ENCODE results near the gene APBA2. TPM values are rescaled to one million over a fixed set of nuclear protein-coding genes. Genes with fewer than 3 reads are reported as not detected.
A peak's percentile ranks its signal among the peaks of the same experiment; 100 is the strongest.

Gene APBA2
- total RNA-seq, 6 donors from 2014 or later: 3.2 to 7.9 (median 6.0) TPM

GRCh38 chr15:29116970-29117700 is 231.4 kb downstream of the APBA2 start:
- Histone ChIP-seq H3K9me3 (no peaks in the 10 kb centered on the region), H3K27me3 (peaks cover 0 to 6% (median 0%) of the 10 kb centered on the region in 4 donors), H3K4me3 (no peak overlapping the region), H3K27ac (no peak overlapping the region), H3K4me1 (peaks cover 5 to 12% (median 8%) of the 10 kb centered on the region in 4 donors), H3K36me3 (no peaks in the 10 kb centered on the region)
- 93% methylated on average over 14 to 32 of the region's 32 CpGs for WGBS, 2 donors
- TF ChIP-seq, protein P1, sequence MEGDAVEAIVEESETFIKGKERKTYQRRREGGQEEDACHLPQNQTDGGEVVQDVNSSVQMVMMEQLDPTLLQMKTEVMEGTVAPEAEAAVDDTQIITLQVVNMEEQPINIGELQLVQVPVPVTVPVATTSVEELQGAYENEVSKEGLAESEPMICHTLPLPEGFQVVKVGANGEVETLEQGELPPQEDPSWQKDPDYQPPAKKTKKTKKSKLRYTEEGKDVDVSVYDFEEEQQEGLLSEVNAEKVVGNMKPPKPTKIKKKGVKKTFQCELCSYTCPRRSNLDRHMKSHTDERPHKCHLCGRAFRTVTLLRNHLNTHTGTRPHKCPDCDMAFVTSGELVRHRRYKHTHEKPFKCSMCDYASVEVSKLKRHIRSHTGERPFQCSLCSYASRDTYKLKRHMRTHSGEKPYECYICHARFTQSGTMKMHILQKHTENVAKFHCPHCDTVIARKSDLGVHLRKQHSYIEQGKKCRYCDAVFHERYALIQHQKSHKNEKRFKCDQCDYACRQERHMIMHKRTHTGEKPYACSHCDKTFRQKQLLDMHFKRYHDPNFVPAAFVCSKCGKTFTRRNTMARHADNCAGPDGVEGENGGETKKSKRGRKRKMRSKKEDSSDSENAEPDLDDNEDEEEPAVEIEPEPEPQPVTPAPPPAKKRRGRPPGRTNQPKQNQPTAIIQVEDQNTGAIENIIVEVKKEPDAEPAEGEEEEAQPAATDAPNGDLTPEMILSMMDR (IDR thresholded peaks at IDR 0.05): no peak
- no peak for TF ChIP-seq POLR2AphosphoS5 (IDR thresholded peaks at IDR 0.05)
- TF ChIP-seq POLR2A (IDR thresholded peaks at IDR 0.05): no peak
- no peak for TF ChIP-seq EP300 (IDR thresholded peaks at IDR 0.05)
- DNase-seq (peak in 1 of 2 donors; percentile 75), ATAC-seq (ENCODE audit: low FRiP score in 2 of 2) (no peak)

DNA sequence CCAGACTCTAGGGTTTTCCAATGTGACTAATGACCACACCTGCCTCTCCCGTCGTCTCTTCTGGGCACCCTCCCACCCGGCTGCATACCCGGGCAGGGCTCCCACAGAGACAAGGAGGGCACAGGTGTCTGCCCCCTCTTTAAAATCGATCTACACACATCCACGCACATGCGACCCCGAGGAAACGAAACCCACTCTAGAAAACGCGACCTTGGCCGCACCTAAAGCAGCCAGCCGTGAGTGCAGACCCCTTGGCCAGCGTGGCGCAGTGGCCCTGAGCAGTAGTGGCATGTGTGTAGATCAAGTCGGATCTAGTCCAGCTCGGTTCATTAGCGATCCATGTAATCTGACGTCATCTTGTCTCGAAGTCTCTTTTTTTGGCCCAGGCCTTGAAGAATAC is 232.0 kb downstream of the APBA2 start:
- peaks cover 5 to 12% (median 8%) of the 10 kb centered on the region in 4 donors for H3K4me1 ChIP-seq

DNA sequence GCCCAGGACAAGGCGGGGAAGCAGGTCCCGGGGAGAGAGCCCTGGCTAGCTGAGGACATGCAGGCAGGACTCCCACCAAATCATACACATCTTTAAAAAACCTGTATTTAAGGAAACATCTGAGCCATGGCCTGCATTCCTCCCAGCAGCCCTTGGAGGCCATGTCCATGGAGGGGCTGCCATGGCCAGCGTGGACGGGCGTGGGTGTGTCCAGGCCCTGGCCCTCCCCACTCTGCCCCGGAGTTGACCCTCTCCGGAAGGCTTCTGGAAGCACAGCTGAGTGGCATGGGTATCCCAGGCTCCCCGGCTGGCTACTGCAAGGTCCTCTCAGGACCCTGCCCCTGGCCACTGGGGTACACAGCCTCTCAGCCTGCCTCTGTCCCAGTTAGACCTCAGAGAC is 234.1 kb downstream of the APBA2 start:
- Histone ChIP-seq H3K27me3 (peaks cover 0 to 6% (median 0%) of the 10 kb centered on the region in 4 donors), H3K27ac (no peak overlapping the region), H3K4me1 (peaks cover 5 to 10% (median 7%) of the 10 kb centered on the region in 4 donors), H3K9me3 (no peaks in the 10 kb centered on the region), H3K4me3 (no peak overlapping the region), H3K36me3 (no peaks in the 10 kb centered on the region)
- ATAC-seq (ENCODE audit: low FRiP score in 2 of 2) (no peak), DNase-seq (no peak)
- WGBS, 2 donors: 61 to 88% methylated on average over 8 of the region's 8 CpGs
- TF ChIP-seq, protein P1 (IDR thresholded peaks at IDR 0.05): no peak
- TF ChIP-seq POLR2AphosphoS5 (IDR thresholded peaks at IDR 0.05) (no peak), POLR2A (IDR thresholded peaks at IDR 0.05) (no peak), EP300 (IDR thresholded peaks at IDR 0.05) (no peak)

More for the DNA sequence above, 232.0 kb downstream of the APBA2 start:
- 90 to 92% methylated on average over 20 of the region's 20 CpGs for WGBS, 2 donors
- ATAC-seq (ENCODE audit: low FRiP score in 2 of 2): no peak
- Histone ChIP-seq H3K27ac (no peak overlapping the region), H3K36me3 (no peaks in the 10 kb centered on the region), H3K9me3 (no peaks in the 10 kb centered on the region), H3K27me3 (peaks cover 0 to 6% (median 0%) of the 10 kb centered on the region in 4 donors), H3K4me3 (no peak overlapping the region)
- TF ChIP-seq POLR2A (IDR thresholded peaks at IDR 0.05) (no peak), POLR2AphosphoS5 (IDR thresholded peaks at IDR 0.05) (no peak), EP300 (IDR thresholded peaks at IDR 0.05) (no peak)
- TF ChIP-seq, protein P1 (IDR thresholded peaks at IDR 0.05): no peak
- no peak for DNase-seq

DNA sequence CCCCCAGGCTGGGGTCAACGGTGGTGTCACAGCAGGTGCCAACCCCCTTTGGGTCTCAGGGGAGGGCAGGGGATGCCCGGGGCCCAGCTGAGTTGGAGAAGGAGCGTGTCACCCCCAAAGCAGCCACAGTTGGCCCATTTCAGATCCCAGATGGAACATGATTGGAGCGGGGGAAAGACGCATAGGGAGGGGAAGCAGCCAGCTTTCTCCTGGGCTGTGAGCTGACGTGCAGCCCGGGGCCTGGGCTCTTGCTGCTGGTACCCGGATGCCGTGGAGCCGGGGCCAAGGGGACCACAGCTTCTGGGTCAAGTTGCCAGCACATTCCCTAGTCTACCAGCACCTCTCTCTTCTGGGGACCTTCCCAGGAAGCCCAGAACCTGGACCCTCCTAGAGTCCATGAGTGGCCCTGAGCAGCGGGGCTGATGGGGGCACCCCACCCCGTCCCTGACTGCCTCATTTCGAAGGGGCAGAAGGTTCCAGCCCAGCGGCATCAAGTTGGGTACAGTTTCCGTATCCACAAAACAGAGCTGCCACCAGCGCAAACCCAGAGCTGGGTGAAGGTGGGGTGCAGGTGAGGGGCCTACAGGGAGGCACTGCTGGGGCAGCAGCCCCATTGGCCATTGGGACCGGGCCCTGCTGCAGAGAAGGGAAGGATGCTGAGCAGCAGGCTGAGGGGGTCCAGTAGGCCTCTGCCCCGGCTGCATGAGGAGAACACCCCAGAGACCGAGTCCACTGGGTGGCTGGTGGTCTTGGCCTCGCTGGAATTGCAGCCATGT is 235.0 kb downstream of the APBA2 start:
- Histone ChIP-seq H3K9me3 (no peaks in the 10 kb centered on the region), H3K27me3 (peaks cover 0 to 1% (median 0%) of the 10 kb centered on the region in 4 donors), H3K4me1 (peaks cover 0 to under 1% (median under 1%) of the 10 kb centered on the region in 4 donors), H3K36me3 (no peaks in the 10 kb centered on the region), H3K4me3 (no peak overlapping the region), H3K27ac (no peak overlapping the region)
- TF ChIP-seq POLR2AphosphoS5 (IDR thresholded peaks at IDR 0.05) (no peak), EP300 (IDR thresholded peaks at IDR 0.05) (no peak), POLR2A (IDR thresholded peaks at IDR 0.05) (no peak)
- TF ChIP-seq, protein P1 (IDR thresholded peaks at IDR 0.05): no peak
- DNase-seq: no peak
- ATAC-seq (ENCODE audit: low FRiP score in 2 of 2): no peak
- WGBS, 2 donors: 87 to 92% methylated on average over 3 to 20 of the region's 20 CpGs

All from upper lobe of left lung (tissue), 6 donors.